SK-N-SH (cell line): ENCODE results near the gene NPPB. TPM values are rescaled to one million over a fixed set of nuclear protein-coding genes. Genes with fewer than 3 reads are reported as not detected.

Source experiments
- CTCF ChIA-PET: fragments of 300-600, 350-600 bp; formaldehyde crosslinking; extraction: SDS; loops from one replicate; lab custom pipeline; 2021; lab: Yijun Ruan, JAX
- POLR2A ChIA-PET: fragments of 350-600 bp; sonication (Branson Sonifier 250); formaldehyde crosslinking; extraction: SDS; loops from one replicate; lab custom pipeline; 2020; ENCODE audit warnings: antibody characterized with exemption, inconsistent platforms; lab: Yijun Ruan, JAX
- DNase-seq: peaks from one replicate; pipeline ENCODE4 v3.0.0; 2012
- H2AFZ ChIP-seq: fragments of 200-600 bp; sonication (generic); 2 replicates; pipeline ENCODE4 v1.8.1; 2016; ENCODE audit warnings: antibody characterized with exemption, mild to moderate bottlenecking, low read depth
- H3F3A ChIP-seq: fragments of 200-600 bp; sonication (generic); replicated peaks from 2 replicates; pipeline ENCODE3; 2016; ENCODE audit warnings: antibody characterized with exemption, mild to moderate bottlenecking; ENCODE audit not compliant: insufficient read depth
- H3K27ac ChIP-seq, 2 experiments: fragments of 200-500 bp in 1 of 2; fragments of 200-600 bp in 1 of 2; sonication (Bioruptor generic) in 1 of 2; sonication (generic), shearing (Covaris generic) in 1 of 2; 2 replicates each; pipeline versions ENCODE4 v1.5.1 to v1.6.1; 2014 to 2016; ENCODE audit warnings: low read depth in 2 of 2, inconsistent platforms in 1 of 2, low read length in 1 of 2, mild to moderate bottlenecking in 1 of 2, mixed read lengths in 1 of 2
- H3K27me3 ChIP-seq: fragments of 200-600 bp; sonication (generic), shearing (Covaris generic); 2 replicates; pipeline ENCODE4 v1.6.1; 2016; ENCODE audit warnings: mixed run types; ENCODE audit not compliant: insufficient read depth
- H3K36me3 ChIP-seq, 2 experiments: fragments of 200-500 bp in 1 of 2; fragments of 200-600 bp in 1 of 2; sonication (Bioruptor generic) in 1 of 2; sonication (generic) in 1 of 2; replicated peaks in 1 of 2; 2 replicates each; pipeline versions ENCODE3 to v1.5.1; 2014 to 2016; ENCODE audit warnings: low read length in 1 of 2, mild to moderate bottlenecking in 1 of 2; ENCODE audit not compliant: insufficient read depth in 2 of 2, control insufficient read depth in 1 of 2
- H3K4me1 ChIP-seq, 2 experiments: fragments of 200-500 bp in 1 of 2; fragments of 200-600 bp in 1 of 2; sonication (Bioruptor generic) in 1 of 2; sonication (generic), shearing (Covaris generic) in 1 of 2; 2 replicates each; pipeline versions ENCODE4 v1.5.1 to v1.6.1; 2014 to 2016; ENCODE audit warnings: low read depth in 1 of 2, low read length in 1 of 2, mixed run types in 1 of 2; ENCODE audit not compliant: insufficient read depth in 2 of 2, control insufficient read depth in 1 of 2
- H3K4me2 ChIP-seq: fragments of 200-600 bp; sonication (generic), shearing (Covaris generic); 2 replicates; pipeline ENCODE4 v1.6.1; 2017; ENCODE audit warnings: mixed run types
- H3K4me3 ChIP-seq, 2 experiments: fragments of 200-500 bp in 1 of 2; fragments of 200-600 bp in 1 of 2; sonication (Bioruptor generic) in 1 of 2; sonication (generic), shearing (Covaris generic) in 1 of 2; 2 replicates each; pipeline versions ENCODE4 v1.5.1 to v1.8.1; 2014 to 2016; ENCODE audit warnings: low read depth in 2 of 2, inconsistent platforms in 1 of 2, low read length in 1 of 2, mild to moderate bottlenecking in 1 of 2, mixed read lengths in 1 of 2, moderate library complexity in 1 of 2
- H3K79me2 ChIP-seq: fragments of 200-600 bp; sonication (generic); 2 replicates; pipeline ENCODE4 v1.8.1; 2017; ENCODE audit warnings: mild to moderate bottlenecking; ENCODE audit not compliant: insufficient read depth
- H3K9ac ChIP-seq: fragments of 200-600 bp; sonication (generic); 2 replicates; pipeline ENCODE4 v1.6.1; 2017; ENCODE audit warnings: mixed run types
- H3K9me2 ChIP-seq: fragments of 200-600 bp; sonication (generic); 2 replicates; pipeline ENCODE4 v1.6.1; 2017; ENCODE audit warnings: mixed run types
- H3K9me3 ChIP-seq: fragments of 200-600 bp; sonication (generic); 2 replicates; pipeline ENCODE4 v1.6.1; 2017; ENCODE audit warnings: mixed run types, mild to moderate bottlenecking, moderate library complexity
- H4K20me1 ChIP-seq: fragments of 200-600 bp; sonication (generic); 2 replicates; pipeline ENCODE4 v1.6.1; 2017; ENCODE audit warnings: mild to moderate bottlenecking, mixed run types; ENCODE audit not compliant: insufficient read depth
- CTCF ChIP-seq: fragments of 200-600 bp; sonication (generic); IDR thresholded peaks from 2 replicates; pipeline ENCODE4 v1.6.1; 2017; ENCODE audit warnings: antibody characterized with exemption, mild to moderate bottlenecking, moderate library complexity
- ELF1 ChIP-seq: IDR thresholded peaks from 2 replicates; pipeline ENCODE4 v1.4.0; 2012
- EP300 ChIP-seq, 2 experiments: IDR thresholded peaks; 2 replicates each; pipeline versions ENCODE4 v1.4.0 to v1.6.1; 2012; ENCODE audit warnings: borderline replicate concordance in 1 of 2, low read depth in 1 of 2, low read length in 1 of 2
- EZH2phosphoT487 ChIP-seq: fragments of 200-600 bp; sonication (generic); IDR thresholded peaks from 2 replicates; pipeline ENCODE4 v1.6.1; 2017; ENCODE audit warnings: low read depth, mixed run types, mild to moderate bottlenecking, antibody characterized with exemption, moderate library complexity, borderline replicate concordance
- FOXJ3 ChIP-seq: sonication (generic); formaldehyde crosslinking; IDR thresholded peaks from 2 replicates; pipeline ENCODE4 v1.5.1; 2020; ENCODE audit warnings: mild to moderate bottlenecking, missing genetic modification reagents
- GATA2 ChIP-seq: sonication (generic); formaldehyde crosslinking; IDR thresholded peaks from 2 replicates; pipeline ENCODE4 v1.5.0; 2020; ENCODE audit warnings: mild to moderate bottlenecking, missing genetic modification reagents
- JUND ChIP-seq: IDR thresholded peaks from 2 replicates; pipeline ENCODE4 v1.4.0; 2012
- MEF2A ChIP-seq: IDR thresholded peaks from 2 replicates; pipeline ENCODE4 v1.4.0; 2012; ENCODE audit warnings: low read depth, borderline replicate concordance
- MXI1 ChIP-seq: IDR thresholded peaks from 2 replicates; pipeline ENCODE4 v1.6.1; 2012; ENCODE audit warnings: mild to moderate bottlenecking, low read depth, low read length, improper control_type of control experiment
- NFIC ChIP-seq: IDR thresholded peaks from 2 replicates; pipeline ENCODE4 v1.4.0; 2012; ENCODE audit warnings: borderline replicate concordance
- NRF1 ChIP-seq: IDR thresholded peaks from 2 replicates; pipeline ENCODE4 v1.6.1; 2012; ENCODE audit warnings: low read depth, mild to moderate bottlenecking, low read length
- RCOR1 ChIP-seq: fragments of 150-350 bp; IDR thresholded peaks from 2 replicates; pipeline ENCODE4 v1.6.1; 2017; ENCODE audit warnings: antibody characterized with exemption, low read length
- RFX5 ChIP-seq: IDR thresholded peaks from 2 replicates; pipeline ENCODE4 v1.6.1; 2012; ENCODE audit warnings: mild to moderate bottlenecking, improper control_type of control experiment, low read length
- RXRA ChIP-seq: IDR thresholded peaks from 2 replicates; pipeline ENCODE4 v1.4.0; 2012; ENCODE audit warnings: low read depth, mild to moderate bottlenecking, borderline replicate concordance
- SIN3A ChIP-seq: IDR thresholded peaks from 2 replicates; pipeline ENCODE4 v1.6.1; 2012; ENCODE audit warnings: low read depth, mild to moderate bottlenecking, low read length, moderate library complexity, borderline replicate concordance
- TAF1 ChIP-seq: IDR thresholded peaks from 2 replicates; pipeline ENCODE4 v1.6.1; 2012; ENCODE audit warnings: low read depth, mild to moderate bottlenecking, low read length, moderate library complexity, borderline replicate concordance
- TEAD4 ChIP-seq: IDR thresholded peaks from 2 replicates; pipeline ENCODE4 v1.4.0; 2012; ENCODE audit warnings: mild to moderate bottlenecking, borderline replicate concordance; ENCODE audit not compliant: insufficient read depth
- YY1 ChIP-seq: IDR thresholded peaks from 2 replicates; pipeline ENCODE4 v1.4.0; 2012; ENCODE audit warnings: low read depth, mild to moderate bottlenecking
- WGBS: methylation state at CpG from one replicate; pipeline ENCODE4 v1.1.6; 2017; ENCODE audit warnings: low lambda C conversion rate; 5-methylcytosine and 5-hydroxymethylcytosine counted together
- polyA plus RNA-seq, 3 experiments: library from polyadenylated mRNA; depleted of rRNA; stranded (reverse); fragments of >200 nt; gene quantifications; 2 replicates each; pipeline ENCODE4 v1.2.3, GENCODE V29; 2012
- TF ChIP-seq, protein P1 (sequence below): fragments of 150-350 bp; IDR thresholded peaks from 2 replicates; pipeline ENCODE4 v1.6.1; 2017; ENCODE audit warnings: antibody characterized with exemption, low read length, low read depth, borderline replicate concordance
- TF ChIP-seq, protein P2 (sequence below): IDR thresholded peaks from 2 replicates; pipeline ENCODE4 v1.4.0; 2012; ENCODE audit warnings: low read depth, borderline replicate concordance

The NPPB gene
- polyA plus RNA-seq, 1 of the 3 experiments (the other 2 are of a cell fraction) = 0.85 TPM

DNA sequence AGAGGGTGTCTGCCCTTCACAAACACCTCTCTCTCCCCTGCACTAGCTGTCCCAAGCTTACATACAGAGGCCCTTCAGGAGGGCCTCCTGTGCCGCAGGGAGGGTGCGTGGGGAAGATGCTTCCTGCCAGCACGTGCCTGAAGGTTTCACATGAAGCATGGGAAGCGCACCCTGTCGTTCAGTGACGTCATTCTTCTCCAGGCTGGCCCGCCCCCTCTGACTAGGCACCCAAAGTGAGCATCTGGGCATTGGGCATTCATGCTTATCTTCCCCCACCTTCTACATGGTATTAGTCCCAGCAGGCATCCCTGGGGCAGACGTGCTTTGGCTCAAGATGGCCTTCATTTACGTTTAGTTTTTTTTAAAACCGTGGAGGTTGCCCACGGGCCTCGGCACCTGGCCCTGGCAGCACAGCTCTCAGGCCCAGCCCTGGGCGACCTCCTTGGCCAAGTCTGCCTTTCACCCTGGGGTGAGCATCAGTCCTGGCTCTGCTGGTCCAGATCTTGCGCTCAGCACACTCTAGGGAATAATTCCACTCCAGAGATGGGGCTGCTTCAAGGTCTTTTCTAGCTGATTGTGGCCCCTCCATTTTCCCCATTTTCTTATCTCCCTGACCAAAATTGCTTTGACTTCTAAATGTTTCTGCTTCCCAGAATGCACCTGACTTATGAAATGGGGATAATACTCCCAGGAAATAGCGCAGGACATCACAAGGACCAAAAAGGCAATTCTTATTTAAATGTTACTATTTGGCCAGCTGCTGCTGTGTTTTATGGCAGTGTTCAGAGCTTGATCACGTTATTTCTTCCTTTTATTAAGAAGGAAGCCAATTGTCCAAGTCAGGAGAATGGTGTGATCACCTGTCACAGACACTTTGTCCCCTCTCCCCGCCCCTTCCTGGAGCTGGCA is 17.2 kb downstream of the NPPB start:
- TF ChIP-seq TEAD4 (no peak), GATA2 (CRISPR knock-in tag) (no peak), JUND (no peak), MEF2A (no peak), EZH2phosphoT487 (no peak), RFX5 (no peak), FOXJ3 (CRISPR knock-in tag) (no peak), CTCF (no peak), NFIC (no peak), YY1 (no peak), SIN3A (no peak), RCOR1 (no peak), MXI1 (no peak), RXRA (no peak), NRF1 (no peak), EP300 (IDR thresholded peaks at IDR 0.05; ENCODE audit: borderline replicate concordance in 1 of 2, low read depth in 1 of 2, low read length in 1 of 2) (no peak), TAF1 (no peak), ELF1 (no peak)
- TF ChIP-seq, protein P1, sequence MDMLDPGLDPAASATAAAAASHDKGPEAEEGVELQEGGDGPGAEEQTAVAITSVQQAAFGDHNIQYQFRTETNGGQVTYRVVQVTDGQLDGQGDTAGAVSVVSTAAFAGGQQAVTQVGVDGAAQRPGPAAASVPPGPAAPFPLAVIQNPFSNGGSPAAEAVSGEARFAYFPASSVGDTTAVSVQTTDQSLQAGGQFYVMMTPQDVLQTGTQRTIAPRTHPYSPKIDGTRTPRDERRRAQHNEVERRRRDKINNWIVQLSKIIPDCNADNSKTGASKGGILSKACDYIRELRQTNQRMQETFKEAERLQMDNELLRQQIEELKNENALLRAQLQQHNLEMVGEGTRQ = no peak
- TF ChIP-seq, protein P2, sequence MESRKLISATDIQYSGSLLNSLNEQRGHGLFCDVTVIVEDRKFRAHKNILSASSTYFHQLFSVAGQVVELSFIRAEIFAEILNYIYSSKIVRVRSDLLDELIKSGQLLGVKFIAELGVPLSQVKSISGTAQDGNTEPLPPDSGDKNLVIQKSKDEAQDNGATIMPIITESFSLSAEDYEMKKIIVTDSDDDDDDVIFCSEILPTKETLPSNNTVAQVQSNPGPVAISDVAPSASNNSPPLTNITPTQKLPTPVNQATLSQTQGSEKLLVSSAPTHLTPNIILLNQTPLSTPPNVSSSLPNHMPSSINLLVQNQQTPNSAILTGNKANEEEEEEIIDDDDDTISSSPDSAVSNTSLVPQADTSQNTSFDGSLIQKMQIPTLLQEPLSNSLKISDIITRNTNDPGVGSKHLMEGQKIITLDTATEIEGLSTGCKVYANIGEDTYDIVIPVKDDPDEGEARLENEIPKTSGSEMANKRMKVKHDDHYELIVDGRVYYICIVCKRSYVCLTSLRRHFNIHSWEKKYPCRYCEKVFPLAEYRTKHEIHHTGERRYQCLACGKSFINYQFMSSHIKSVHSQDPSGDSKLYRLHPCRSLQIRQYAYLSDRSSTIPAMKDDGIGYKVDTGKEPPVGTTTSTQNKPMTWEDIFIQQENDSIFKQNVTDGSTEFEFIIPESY = no peak
- Histone ChIP-seq H3K4me3 (no peak overlapping the region), H3K9me2 (no peaks in the 10 kb centered on the region), H3K27ac (peak overlapping the region in 1 of 2 experiments; percentile 93; a peak in 2 of 4 replicates), H3K4me1 (peaks cover 0 to 35% of the 10 kb centered on the region in 2 experiments; a peak in 2 of 4 replicates), H3K9me3 (no peaks in the 10 kb centered on the region), H3K9ac (no peak overlapping the region), H3F3A (no peaks in the 10 kb centered on the region), H3K4me2 (no peak overlapping the region), H3K79me2 (no peaks in the 10 kb centered on the region), H4K20me1 (peaks cover 10% of the 10 kb centered on the region; the same call in 1 of the 2 replicates), H3K36me3 (peaks cover 39 to 65% of the 10 kb centered on the region in 2 experiments), H3K27me3 (no peaks in the 10 kb centered on the region), H2AFZ (no peak overlapping the region)
- ChIA-PET POLR2A (interaction anchor here (1.1 to 3.7 kb wide), 5 partner anchors 35 to 67 kb away, joined by 3 to 34 read pairs (median 3); no protein-coding TSS in a partner anchor), CTCF (interaction anchor here (0.9 to 15.4 kb wide), 13 partner anchors 17 to 281 kb away, joined by 3 to 316 read pairs (median 6); no protein-coding TSS in a partner anchor)
- 83% methylated on average over 17 of the region's 17 CpGs for WGBS
- DNase-seq = peak; percentile 56
